GM13976 (cell line): Measurements from ENCODE around the gene ACBD3.

Experiments used
- DNase-seq: peaks from one replicate; pipeline ENCODE4 v3.0.0; 2012; ENCODE audit warnings: low spot score
- CTCF ChIP-seq: IDR thresholded peaks from 2 replicates; pipeline ENCODE4 v1.5.1; 2012; ENCODE audit warnings: borderline replicate concordance, mild to moderate bottlenecking; ENCODE audit not compliant: insufficient read depth; ENCODE audit errors: extremely low read depth, missing control alignments, control extremely low read depth
- in situ Hi-C: fragments of 300-500 bp; cut with MboI; formaldehyde crosslinking; loops from one replicate; pipeline ENCODE4 v1.12.0; 2022; ENCODE audit warnings: low sequenced_read_pairs, mixed read lengths, inconsistent platforms; ENCODE audit not compliant: unreplicated experiment

ACBD3 gene

GRCh38 chr1:226111098-226111882 is 75.3 kb downstream of the ACBD3 start:
- TF ChIP-seq CTCF, result no peak
- in situ Hi-C loops, result no loop called here
- DNase-seq, result no peak

- in situ Hi-C loops, result no loop called here
- no peak for TF ChIP-seq CTCF
- DNase-seq, result peak; percentile 96
Measured at GRCh38 chr1:226110249-226111097, 76.1 kb downstream of the ACBD3 start.

- DNase-seq, result peak; percentile 96
- in situ Hi-C loops, result no loop called here
Measured at GRCh38 chr1:226109829-226110248, 76.7 kb downstream of the ACBD3 start.

GRCh38 chr1:226108935-226109828 is 77.4 kb downstream of the ACBD3 start:
- no peak for DNase-seq
- in situ Hi-C loops, result no loop called here
- no peak for TF ChIP-seq CTCF

More at GRCh38 chr1:226109829-226110248, 76.7 kb downstream of the ACBD3 start:
- TF ChIP-seq CTCF, result no peak

- in situ Hi-C loops, result no loop called here
- TF ChIP-seq CTCF, result peak; percentile 43
- DNase-seq, result peak; percentile 59
Measured at GRCh38 chr1:226107471-226108460, 78.8 kb downstream of the ACBD3 start.

GRCh38 chr1:226104671-226105121 is 81.8 kb downstream of the ACBD3 start:
- in situ Hi-C loops, result no loop called here
- no peak for TF ChIP-seq CTCF
- no peak for DNase-seq
